Raji (cell line): ENCODE data around the gene POU3F3.

Experiments used
- POLR2A ChIP-seq: IDR thresholded peaks from 2 replicates; pipeline ENCODE4 v1.6.1; 2011; ENCODE audit warnings: low read depth, low read length, control low read depth; ENCODE audit not compliant: insufficient read depth

POU3F3 gene

DNA sequence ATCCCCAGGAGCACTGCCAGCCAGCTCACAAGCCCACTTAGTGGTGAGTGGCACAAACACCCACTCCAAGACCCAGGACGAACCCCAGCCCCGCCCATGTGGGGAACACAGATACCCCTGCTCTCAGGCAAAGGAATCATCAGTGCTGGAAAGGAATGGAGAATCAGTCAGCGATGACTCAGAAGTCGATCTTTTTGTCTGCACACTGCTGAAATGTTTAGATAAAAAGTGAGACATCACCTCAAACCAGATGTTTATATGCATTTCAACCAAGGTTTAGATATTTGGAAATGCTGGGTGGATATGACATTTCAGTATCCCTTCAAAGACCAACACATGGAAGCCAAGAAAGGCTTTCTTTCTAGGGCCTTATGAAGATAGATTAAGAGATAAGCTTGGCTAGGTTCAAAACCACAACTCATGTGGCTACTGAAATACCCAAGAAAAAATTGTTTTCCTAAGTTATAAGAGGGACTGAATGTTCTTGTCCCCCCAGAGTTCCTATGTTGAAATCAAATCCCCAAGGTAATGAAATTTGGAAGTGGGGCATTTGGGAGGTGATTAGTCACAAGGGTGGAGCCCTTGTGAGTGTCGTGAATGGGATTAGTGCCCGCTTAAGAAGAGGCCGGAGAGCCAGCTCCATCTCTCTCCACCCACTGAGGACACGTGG, 43.7 kb downstream of the POU3F3 start:
- no peak for TF ChIP-seq POLR2A

GRCh38 chr2:104900608-104901007, 46.7 kb downstream of the POU3F3 start:
- TF ChIP-seq POLR2A = no peak

DNA sequence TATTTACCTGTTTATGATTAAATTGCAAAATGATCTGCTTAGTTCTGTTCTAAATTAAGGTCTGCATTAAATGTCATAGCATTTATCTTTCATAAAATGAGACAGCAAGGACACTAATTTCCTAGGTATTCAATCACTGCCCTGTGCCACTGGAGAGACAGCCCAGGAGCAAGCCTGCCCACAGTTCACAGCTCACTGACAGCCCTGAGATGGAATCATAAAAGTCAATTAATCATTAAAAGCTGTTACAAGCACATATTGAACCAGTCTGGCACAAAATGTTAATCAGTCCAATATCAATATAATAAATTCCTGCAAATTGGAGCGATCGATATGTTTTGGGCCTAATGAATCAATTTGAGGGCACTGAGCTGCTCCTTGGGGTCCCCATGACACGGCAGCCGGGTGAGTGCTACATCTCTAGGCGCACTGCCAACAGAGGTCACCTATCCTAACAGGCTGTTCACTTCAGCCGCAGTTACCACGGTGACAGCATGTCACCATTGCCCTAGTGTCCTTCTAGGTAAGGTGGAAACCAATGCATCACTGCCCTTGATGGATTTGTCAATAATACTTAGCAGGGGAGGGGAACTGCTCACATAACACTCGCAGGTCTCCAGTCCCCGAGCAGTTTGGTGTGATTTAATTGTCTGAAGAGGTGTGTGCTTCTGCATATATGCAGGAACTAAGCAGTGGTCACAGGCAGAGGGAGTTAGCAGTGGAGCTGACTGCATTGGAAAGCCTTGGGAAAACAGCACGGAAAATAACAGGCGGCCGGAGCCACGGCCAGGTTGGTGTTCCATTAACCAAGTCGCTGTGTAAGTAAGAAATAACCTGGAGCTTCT, 47.3 kb downstream of the POU3F3 start:
- TF ChIP-seq POLR2A = no peak

DNA sequence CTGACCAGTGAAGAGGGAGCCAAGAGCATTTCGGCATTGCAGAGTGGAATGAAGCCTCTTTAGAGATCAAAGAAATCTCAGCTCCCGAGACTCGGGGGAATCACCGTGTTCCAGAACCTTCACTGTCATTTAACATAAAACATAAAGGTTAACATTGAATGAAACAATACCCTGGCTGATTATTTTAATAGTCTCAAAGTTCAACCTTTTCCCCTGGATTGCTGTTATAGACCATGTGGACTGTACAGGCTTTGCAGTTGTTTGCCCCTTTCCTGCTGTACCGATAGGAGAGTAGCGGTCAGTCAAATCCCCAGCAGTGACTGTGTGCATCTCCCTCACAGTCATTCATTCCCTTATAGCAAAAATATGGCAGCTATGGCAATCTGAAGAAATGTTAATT, 48.4 kb downstream of the POU3F3 start:
- TF ChIP-seq POLR2A = no peak
